Right ventricle myocardium superior (tissue), 1 donor: ENCODE results near the gene IL21R. TPM values are rescaled to one million over a fixed set of nuclear protein-coding genes. Genes with fewer than 3 reads are reported as not detected.

Experiments used
- ATAC-seq: fragments of 200-7000 bp; cut with Tn5 transposase; one replicate; pipeline ENCODE4 v1.9.1; 2020; ENCODE audit warnings: mild to moderate bottlenecking; ENCODE audit not compliant: poor library complexity
- DNase-seq: peaks from one replicate; pipeline ENCODE4 v3.0.0-alpha.2; 2020
- intact Hi-C: fragments of 100-400 bp; cut with DNase I; formaldehyde crosslinking; loops from one replicate; pipeline ENCODE4 v1.11.2; 2022
- total RNA-seq: library from RNA; stranded (reverse); fragmentation: NEBNext Ultra II Directional; extraction: Animal tissue kit (Norgen Biotek cat#: 25700); gene quantifications from one replicate; pipeline ENCODE4 v1.2.1, GENCODE V29; 2021
- donor health status: DM: no; HTN: yes; CAD: no; lungs with severe emphysema.

IL21R gene
- total RNA-seq, 1 donor from 2014 or later = 0.13 TPM

DNA sequence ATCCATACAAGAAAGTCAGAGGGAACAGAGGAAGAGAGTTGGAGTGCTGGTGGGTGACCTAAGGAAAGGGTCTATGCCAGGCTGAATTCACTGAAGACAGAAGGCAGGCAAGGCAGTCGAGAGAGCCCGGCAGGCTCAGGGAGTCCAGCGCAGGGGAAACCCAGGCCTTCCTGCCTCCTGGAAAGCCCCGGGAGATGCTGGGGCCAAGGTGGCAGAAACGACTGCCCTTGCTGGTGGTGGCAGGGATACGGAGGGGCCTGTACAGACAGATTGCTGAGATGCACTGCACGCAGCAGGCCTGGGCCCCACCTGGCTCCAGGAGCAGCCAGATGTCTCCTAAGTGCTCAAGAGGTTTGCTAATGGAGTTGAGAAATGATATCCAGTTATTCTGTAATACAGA lies 87.9 kb downstream of the IL21R start:
- intact Hi-C loops = loop anchor here (10.0 kb wide), 1 partner anchor 65 kb away; the partner anchor contains the start of gene KATNIP
- DNase-seq (no peak), ATAC-seq (no peak)

DNA sequence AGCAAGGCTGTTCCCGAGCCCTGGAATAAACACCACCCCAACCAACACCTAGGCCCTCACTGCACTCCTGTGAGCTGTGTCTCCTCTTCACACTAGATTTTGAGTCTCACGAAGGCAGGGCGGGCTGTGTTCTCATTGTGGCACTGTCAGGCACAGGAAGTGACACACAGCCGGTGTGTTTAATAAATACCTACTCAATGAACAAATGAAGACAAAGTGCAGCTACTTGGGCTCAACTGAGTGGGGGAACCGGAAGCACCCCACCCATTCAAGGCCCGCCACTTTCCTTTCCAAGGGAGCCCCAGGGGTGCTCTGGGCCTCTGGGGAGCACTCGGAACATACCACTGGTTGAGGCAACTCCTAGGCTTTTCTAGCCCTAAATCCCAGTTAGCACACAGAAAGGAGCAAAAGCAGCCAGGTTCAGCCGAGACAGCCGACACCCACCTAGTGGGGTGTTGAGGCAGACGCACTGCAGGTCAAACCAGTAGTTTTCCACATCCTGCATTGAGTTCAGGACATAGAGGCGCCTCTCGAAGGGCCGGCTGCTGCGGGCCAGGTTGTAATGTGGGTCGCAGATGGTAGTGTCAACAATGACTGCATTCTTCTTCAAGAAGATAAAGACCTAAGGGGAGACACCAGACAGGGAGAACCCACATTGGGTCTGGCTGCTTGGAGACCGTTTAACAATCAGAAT lies 90.1 kb downstream of the IL21R start:
- DNase-seq (no peak), ATAC-seq (no peak)
- intact Hi-C loops = loop anchor here (10.0 kb wide), 1 partner anchor 63 kb away; the partner anchor contains the start of gene KATNIP

DNA sequence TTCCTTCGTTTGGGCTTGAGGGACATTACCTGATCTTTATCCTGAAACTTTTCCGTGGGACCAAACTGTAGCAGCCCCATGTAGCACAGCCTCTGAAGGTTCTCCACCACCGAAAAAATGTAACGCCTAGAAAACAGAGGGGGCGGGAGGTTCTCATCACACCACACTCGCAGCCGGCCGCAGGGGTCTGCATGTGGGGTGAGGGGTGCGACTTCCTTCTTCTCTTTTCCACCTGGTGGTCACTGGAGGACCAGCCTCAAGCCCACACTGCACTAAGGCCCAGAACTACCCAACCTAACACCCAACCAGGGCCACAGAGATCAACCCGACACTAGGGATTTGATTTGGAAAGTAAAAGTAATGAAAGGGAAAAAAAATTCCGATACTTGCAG lies 90.6 kb downstream of the IL21R start:
- no peak for ATAC-seq
- DNase-seq = no peak
- intact Hi-C loops = loop anchor here (10.0 kb wide), 1 partner anchor 62 kb away; the partner anchor contains the start of gene KATNIP

DNA sequence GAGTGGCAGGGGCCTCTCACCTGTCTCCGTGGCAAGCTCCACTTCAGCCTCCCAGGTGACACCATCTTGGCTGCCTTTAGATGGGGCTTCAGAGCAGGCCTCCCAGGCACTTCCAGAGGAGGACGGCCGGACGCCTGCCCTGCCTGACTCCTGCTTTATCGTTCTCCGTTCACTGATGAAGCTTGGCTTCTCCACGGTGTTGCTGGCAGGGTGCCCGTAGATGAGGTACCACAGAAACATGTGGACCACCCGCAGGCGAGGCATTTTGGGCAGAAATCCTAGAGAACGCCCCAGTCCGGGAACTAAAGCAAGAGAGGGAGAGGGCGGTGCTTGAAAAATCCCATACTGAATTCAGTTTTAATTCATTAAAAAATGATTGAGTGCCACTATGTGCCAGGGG lies 93.2 kb downstream of the IL21R start:
- intact Hi-C loops = loop anchor here (10.0 kb wide), 1 partner anchor 60 kb away; the partner anchor contains the start of gene KATNIP
- DNase-seq = peak; percentile 60
- no peak for ATAC-seq

DNA sequence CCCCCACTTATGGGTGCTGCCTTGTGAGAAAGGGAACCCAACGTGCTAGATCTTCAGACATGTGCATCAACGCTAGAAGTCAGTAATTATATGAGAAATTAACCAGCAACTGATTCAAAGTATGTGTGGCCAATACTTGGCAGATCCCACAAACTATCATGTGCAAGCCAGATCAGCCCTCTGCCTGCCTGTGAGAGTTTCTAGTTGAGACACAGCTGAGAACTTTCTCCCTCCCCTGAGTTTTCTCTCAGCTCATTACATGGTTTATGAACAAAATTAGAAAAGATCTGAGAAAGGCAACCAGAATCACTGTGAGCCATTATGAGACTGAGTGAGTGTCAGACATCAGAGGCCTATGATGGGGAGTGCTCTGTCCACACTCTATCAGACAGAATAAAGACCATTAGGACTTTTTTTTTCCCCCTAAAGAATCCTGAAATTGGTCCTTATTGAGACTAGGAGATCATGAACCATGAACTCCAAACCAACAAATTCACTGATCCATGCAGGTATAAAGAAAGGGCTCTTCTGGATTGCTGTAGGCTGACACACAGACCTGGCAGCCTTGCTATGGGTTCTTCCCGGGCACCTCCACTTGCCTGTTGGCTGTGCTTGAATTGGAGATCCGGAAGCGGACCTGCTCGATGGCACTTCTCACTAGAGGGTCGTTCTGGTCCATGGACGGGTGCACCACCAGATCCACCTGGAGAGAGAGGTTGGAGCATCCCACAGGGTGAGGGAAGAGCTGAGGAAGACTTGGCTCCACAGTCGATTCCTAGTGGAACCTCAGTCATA lies 96.3 kb downstream of the IL21R start:
- intact Hi-C loops = loop anchor here (10.0 kb wide), 1 partner anchor 57 kb away; the partner anchor contains the start of gene KATNIP
- ATAC-seq (no peak), DNase-seq (no peak)

DNA sequence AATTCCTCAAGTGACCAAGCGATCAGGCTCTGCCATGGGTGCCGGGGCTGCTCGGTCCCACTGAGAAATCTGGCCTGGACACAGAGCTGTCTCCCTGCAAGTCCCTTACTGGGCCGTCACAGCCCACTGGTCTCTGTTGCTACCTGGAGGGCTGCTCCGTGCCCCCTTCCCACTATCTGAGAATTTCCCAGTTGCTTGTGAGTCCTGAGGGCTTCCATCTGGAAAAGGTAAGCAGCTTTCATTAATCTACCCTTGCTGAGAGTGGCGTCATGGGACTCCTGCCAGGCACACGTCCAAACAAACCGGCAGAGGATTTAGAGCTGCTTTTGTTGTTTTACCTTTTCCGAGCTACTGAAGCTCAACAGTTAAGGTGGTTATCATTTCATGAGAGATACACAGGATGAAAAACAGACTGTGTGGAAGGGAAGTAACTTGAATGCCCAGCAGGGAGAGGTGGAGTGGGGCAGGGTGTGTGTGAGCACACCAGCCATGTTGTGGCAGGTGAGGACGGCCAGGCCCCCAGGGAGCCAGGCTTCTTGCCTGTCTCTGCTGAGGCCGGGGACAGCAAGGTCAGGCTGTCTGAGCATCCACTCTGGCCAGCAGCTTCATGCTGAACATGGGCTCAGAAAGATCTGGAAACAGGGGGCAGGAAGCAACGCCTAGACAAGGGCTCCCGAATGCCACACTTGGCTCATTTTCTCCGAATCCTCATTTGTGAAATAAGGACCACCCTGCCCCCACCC lies 97.1 kb downstream of the IL21R start:
- intact Hi-C loops = loop anchor here (10.0 kb wide), 1 partner anchor 56 kb away; the partner anchor contains the start of gene KATNIP
- DNase-seq (no peak), ATAC-seq (peak; percentile 50)

DNA sequence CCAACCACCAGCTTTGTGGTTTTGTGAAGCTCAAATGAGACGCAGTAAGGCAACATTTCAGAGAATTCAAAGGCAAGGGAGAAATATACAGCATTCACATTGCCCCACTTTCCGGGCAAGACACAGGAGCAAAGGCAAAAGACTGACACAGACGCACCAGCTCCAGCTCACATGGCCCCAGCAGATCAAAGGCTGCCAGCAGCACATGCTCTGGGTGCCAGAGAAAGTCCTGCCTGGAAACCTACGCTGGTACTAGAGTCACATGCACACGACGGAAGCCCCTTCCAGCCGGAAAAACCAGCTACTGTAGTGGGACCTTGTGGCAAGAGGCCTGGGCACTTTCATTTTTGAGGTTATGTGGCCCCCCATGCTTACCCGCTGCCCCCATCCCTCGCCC lies 97.7 kb downstream of the IL21R start:
- DNase-seq (no peak), ATAC-seq (peak; percentile 86)
- intact Hi-C loops = loop anchor here (10.0 kb wide), 1 partner anchor 55 kb away; the partner anchor contains the start of gene KATNIP

DNA sequence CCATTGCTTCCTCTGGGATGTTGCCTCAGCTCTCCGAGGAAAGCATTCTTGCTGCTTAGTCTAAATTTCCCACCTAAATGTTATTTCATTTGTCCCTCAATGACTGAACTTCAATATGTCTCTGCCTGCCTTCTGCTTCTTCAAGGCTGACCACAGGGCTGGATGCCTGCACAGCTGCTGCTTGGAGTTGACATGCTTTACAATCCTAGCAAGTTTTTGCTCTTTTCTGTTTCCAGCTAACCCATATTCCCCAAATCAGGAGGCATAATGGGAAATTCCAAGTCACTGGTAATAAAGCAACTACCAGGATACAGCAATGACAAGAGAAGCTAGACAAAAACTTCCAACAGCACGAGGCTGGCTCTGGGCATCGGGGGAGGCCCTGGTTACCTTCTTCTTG lies 98.8 kb downstream of the IL21R start:
- ATAC-seq (no peak), DNase-seq (no peak)
- intact Hi-C loops = no loop called here

Other genes with a start within 250 kb of the IL21R start
- 2.9 TPM for gene KDM8, start 198.6 kb upstream of the IL21R start, total RNA-seq
- gene NSMCE1, start 133.4 kb upstream of the IL21R start, total RNA-seq = 36.0 TPM
- 8.2 TPM for gene IL4R, start 88.2 kb upstream of the IL21R start, total RNA-seq
- 45.2 TPM for gene GTF3C1, start 147.7 kb downstream of the IL21R start, total RNA-seq
- gene KATNIP, start 148.0 kb downstream of the IL21R start, total RNA-seq = 6.3 TPM